ENCODE measurements around the gene YKT6. TPM values are rescaled to one million over a fixed set of nuclear protein-coding genes. Genes with fewer than 3 reads are reported as not detected.

YKT6 gene
- total RNA-seq, 2 donors from 2014 or later, result 43.9 to 44.9 TPM

DNA sequence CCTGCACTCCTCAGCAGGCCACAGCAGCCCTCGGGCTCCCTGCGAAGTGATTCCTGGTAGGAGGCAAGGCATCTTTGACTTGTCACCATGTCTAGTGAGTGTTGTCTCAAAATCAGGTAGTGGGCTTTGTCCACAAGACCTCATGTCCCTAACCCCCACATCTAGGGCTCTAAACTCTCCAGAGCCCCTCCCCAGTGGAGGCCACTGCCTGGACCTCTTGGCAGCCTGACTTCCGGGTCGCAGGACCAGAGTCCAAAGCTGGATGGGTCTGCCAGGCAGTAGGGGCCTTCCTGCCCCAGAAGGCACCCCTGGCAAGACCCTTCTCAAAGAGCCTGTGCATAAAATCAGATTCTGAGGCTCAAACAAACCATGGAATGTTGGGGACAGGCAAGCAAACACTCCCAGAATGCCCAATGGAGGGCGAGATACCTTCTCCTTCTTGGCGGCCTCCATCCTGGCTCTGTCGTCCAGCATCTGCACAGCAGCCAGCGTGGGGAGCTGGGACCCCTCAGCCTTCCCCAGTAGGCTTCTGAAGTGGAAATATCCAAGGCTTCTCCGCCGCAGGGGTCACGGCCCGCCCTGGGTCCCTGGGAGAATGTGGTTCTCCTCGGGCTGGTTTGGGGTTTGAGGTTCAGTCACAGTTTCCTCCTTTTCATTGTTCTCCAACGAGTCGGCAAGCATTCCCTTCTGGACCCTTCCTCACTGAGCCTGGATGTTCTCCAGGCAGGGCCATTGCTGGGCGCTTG is 12.1 kb upstream of the YKT6 start:
- Histone ChIP-seq H3K4me1 (no peaks in the 10 kb centered on the region), H3K9me3 (no peaks in the 10 kb centered on the region), H3K27ac (no peak overlapping the region), H3K36me3 (no peaks in the 10 kb centered on the region), H3K27me3 (no peaks in the 10 kb centered on the region), H3K4me3 (no peak overlapping the region)
- peak; percentile 47 for DNase-seq (ENCODE audit: low spot score)
- TF ChIP-seq, protein P1, sequence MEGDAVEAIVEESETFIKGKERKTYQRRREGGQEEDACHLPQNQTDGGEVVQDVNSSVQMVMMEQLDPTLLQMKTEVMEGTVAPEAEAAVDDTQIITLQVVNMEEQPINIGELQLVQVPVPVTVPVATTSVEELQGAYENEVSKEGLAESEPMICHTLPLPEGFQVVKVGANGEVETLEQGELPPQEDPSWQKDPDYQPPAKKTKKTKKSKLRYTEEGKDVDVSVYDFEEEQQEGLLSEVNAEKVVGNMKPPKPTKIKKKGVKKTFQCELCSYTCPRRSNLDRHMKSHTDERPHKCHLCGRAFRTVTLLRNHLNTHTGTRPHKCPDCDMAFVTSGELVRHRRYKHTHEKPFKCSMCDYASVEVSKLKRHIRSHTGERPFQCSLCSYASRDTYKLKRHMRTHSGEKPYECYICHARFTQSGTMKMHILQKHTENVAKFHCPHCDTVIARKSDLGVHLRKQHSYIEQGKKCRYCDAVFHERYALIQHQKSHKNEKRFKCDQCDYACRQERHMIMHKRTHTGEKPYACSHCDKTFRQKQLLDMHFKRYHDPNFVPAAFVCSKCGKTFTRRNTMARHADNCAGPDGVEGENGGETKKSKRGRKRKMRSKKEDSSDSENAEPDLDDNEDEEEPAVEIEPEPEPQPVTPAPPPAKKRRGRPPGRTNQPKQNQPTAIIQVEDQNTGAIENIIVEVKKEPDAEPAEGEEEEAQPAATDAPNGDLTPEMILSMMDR (IDR thresholded peaks at IDR 0.05), result no peak

DNA sequence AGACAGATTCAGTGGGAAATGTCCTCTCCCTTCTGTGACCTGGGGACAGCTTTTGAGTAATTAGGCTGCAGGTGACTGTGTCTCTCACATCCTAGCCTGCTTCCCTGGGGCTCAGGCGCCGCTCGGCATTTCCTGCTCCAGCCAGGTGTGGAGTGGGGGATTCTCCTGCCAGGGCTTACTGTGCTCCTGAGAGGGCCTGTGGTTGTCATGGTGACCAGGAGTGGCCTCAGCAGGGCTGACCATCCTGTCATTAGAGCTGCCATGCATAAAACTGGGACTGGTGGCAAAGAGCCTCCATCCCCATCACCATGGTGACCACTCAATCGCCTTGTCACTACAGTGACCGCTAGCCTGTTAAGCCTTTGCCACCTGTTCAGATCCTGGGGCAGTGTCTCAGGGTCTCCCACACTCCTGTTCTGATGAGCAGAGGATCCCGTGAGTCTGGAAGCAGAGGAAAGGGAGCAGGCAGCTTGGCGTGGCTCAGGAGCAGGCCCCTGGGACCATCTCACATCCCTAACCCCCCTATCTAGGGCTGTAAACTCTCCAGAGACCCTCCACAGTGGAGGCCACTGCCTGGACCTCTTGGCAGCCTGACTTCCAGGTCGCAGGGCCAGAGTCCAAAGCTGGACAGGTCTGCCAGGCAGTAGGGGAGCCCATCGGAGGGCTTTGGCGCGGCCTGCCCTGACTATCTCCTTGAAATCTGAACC is 11.3 kb upstream of the YKT6 start, which contains the start of gene GCK:
Gene GCK, minus strand, starts transcription at position 154 of the 707 bp plus-strand sequence. CDS start 486 bp downstream, outside the sequence.
- Histone ChIP-seq H3K4me3 (no peak within 1 kb of the TSS), H3K36me3 (no peaks in the 10 kb centered on the region), H3K27me3 (no peaks in the 10 kb centered on the region), H3K27ac (no peak within 1 kb of the TSS), H3K4me1 (no peaks in the 10 kb centered on the region), H3K9me3 (no peaks in the 10 kb centered on the region)
- no peak for DNase-seq (ENCODE audit: low spot score)
- TF ChIP-seq, protein P1 (IDR thresholded peaks at IDR 0.05), result no peak

DNA sequence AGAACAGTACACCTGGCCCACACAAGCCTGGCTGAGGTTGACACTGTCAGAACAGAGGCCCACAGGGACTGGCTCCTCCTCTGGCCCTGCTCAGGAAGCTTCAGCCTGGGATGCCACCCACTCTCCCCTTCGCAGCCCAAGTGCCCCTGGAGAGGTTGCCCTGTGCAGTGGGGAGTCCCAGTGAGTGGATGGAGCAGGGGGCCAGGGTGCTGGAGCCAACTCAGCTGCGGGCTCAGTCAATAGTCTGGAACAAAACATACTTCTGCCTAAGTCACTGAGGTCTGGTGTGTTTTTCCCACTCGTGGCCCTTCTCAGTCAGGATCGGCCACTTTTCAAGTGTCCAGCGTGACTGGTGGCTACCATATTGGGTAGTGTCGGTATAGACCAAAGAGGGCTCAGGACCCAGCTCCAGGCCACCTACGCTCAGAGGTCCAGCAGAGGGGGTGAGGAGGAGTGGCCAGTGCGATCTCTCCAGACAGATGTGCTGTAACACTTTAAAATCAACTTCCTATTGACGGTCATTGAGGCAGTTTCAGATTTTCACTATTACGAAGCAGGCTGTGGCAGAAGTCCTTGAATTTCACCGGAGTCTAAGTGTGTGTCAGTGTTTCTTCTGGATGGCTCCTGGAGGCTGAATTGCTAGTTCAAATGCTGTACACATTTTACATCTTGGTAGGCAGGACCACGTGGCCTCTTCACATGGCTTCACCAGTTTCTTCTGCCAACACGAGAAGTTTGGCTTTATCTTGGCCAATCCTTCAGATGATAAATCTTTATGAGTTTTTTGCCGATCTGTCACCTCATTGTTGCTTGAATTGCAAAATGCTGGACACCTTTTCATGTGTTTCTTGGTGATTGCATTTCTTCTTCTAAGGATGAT is 10.5 kb upstream of the YKT6 start:
- Histone ChIP-seq H3K27me3 (no peaks in the 10 kb centered on the region), H3K4me3 (no peak overlapping the region), H3K4me1 (no peaks in the 10 kb centered on the region), H3K27ac (no peak overlapping the region), H3K36me3 (no peaks in the 10 kb centered on the region), H3K9me3 (no peaks in the 10 kb centered on the region)
- DNase-seq (ENCODE audit: low spot score), result no peak
- TF ChIP-seq, protein P1 (IDR thresholded peaks at IDR 0.05), result no peak

DNA sequence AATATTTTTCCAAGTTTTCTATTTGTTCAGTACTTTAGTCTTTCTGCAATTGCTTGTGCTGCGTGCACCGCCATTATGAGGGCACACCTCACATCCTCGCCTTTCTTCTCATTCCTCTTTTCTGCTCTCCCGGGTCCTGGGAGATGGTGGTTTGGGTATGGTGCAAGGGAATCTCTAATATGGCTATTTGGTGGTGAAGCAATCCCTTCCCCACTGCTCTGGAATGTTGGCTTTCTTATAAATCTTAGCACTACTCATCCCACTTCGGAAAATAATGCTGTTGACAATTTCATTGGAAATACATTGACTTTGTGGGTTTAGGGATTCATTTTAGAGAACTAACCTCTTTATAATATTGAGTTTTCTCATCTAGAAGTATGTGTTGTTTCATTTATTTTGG is 9.6 kb upstream of the YKT6 start:
- no peak for DNase-seq (ENCODE audit: low spot score)
- Histone ChIP-seq H3K9me3 (no peaks in the 10 kb centered on the region), H3K27ac (no peak overlapping the region), H3K27me3 (no peaks in the 10 kb centered on the region), H3K36me3 (no peaks in the 10 kb centered on the region), H3K4me1 (no peaks in the 10 kb centered on the region), H3K4me3 (no peak overlapping the region)
- TF ChIP-seq, protein P1 (IDR thresholded peaks at IDR 0.05), result no peak

DNA sequence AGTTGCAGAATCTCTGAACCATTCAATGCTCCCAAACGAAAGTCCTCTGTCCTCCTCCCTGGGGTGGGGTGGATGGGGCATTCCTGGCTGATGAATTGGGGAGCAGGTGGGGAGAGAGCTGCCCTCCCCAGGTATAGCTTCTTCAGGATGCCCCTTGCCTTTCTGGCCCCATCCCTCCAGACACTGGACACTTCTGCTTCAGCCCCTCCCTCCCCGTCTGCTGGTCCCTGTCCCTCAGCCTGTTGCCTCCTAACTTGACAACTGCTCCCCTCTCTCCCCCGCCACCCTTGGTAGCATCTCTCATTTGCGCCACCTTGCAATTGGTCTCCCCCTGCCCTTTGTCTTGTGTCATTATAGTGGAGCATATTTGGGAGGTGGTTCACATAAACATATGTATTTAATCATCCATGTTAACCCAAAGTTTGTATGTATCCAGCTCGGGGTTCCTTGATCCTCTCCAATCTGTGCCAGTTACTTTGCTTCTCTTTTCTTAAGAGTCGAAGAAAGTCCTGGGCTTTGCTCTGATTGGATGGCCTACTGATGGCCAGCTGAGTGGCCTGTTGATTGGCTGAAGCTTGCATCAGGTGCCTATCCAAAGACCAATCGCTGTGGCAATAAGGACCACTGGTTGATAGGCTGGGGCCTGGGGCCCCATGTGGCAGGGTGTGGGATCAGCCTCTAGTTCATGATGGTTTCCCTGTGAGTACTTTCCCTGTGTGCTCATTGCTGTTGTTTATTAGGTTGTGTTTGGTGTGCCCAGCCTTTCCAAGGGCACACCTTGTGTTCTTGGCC is 7.6 kb upstream of the YKT6 start:
- H3K27ac ChIP-seq, result no peak overlapping the region
- H3K27me3 ChIP-seq, result no peaks in the 10 kb centered on the region

More for the DNA sequence above, 7.6 kb upstream of the YKT6 start:
- DNase-seq (ENCODE audit: low spot score), result no peak
- no peaks in the 10 kb centered on the region for H3K36me3 ChIP-seq
- TF ChIP-seq, protein P1 (IDR thresholded peaks at IDR 0.05), result no peak
- no peaks in the 10 kb centered on the region for H3K9me3 ChIP-seq
- no peak overlapping the region for H3K4me3 ChIP-seq
- no peaks in the 10 kb centered on the region for H3K4me1 ChIP-seq
